Cardiac muscle cell (in vitro differentiated cells and primary cell): Measurements from ENCODE around the gene HCN3. TPM values are rescaled to one million over a fixed set of nuclear protein-coding genes. Genes with fewer than 3 reads are reported as not detected.

Source experiments
- DNase-seq, 2 donors: peaks; one replicate each; pipeline versions ENCODE4 v3.0.0 to v3.0.0-alpha.2; 2010 to 2017; ENCODE audit warnings: low read depth in 1 of 2, low spot score in 1 of 2
- H3K27ac ChIP-seq: fragments of 200-600 bp; sonication (generic); 2 replicates; pipeline ENCODE4 v1.5.1; 2016
- H3K27me3 ChIP-seq: fragments of 200-600 bp; sonication (generic); 2 replicates; pipeline ENCODE4 v1.6.0; 2016; ENCODE audit warnings: control low read depth
- H3K36me3 ChIP-seq: fragments of 200-600 bp; sonication (generic); 2 replicates; pipeline ENCODE4 v1.5.1; 2016; ENCODE audit warnings: control low read depth
- H3K4me1 ChIP-seq: fragments of 200-600 bp; sonication (generic); 2 replicates; pipeline ENCODE4 v1.8.1; 2017; ENCODE audit warnings: low read depth, mild to moderate bottlenecking, mixed run types
- H3K4me3 ChIP-seq: fragments of 200-600 bp; sonication (generic); 2 replicates; pipeline ENCODE4 v1.5.1; 2016; ENCODE audit warnings: mild to moderate bottlenecking
- H3K9me3 ChIP-seq: fragments of 200-600 bp; sonication (generic); 2 replicates; pipeline ENCODE4 v1.5.1; 2017; ENCODE audit warnings: low read depth, mild to moderate bottlenecking, control low read depth
- CTCF ChIP-seq: IDR thresholded peaks from 2 replicates; pipeline ENCODE4 v1.5.1; 2012; ENCODE audit warnings: low read depth, mild to moderate bottlenecking, low read length
- polyA plus RNA-seq: library from polyadenylated mRNA; unstranded; fragments of >200 nt; fragmentation: Nextera tagmentation; extraction: Ambion mirVana; gene quantifications from 2 replicates; pipeline ENCODE4 v1.2.1, GENCODE V29; 2016
- total RNA-seq: library from RNA; depleted of rRNA; stranded (reverse); fragments of >200 nt; gene quantifications from 2 replicates; pipeline ENCODE4 v1.2.3, GENCODE V29; 2016

HCN3 gene
- total and polyA plus RNA-seq, 2 experiments from 2014 or later: 1.7 to 12.9 TPM

- Histone ChIP-seq H3K36me3 (peaks cover 2% of the 10 kb centered on the region), H3K4me1 (no peaks in the 10 kb centered on the region), H3K27me3 (no peaks in the 10 kb centered on the region), H3K9me3 (no peaks in the 10 kb centered on the region), H3K4me3 (no peak overlapping the region), H3K27ac (peak overlapping the region; percentile 89)
- peak; percentile 41 to 66 for DNase-seq
- peak; percentile 43 for TF ChIP-seq CTCF
Observed at GRCh38 chr1:155307247-155307740, 30.0 kb downstream of the HCN3 start.

GRCh38 chr1:155308493-155309422 lies 31.5 kb downstream of the HCN3 start, which contains the start of gene FDPS:
TSS of gene FDPS (plus strand) at chr1:155308866. CDS start at chr1:155309790, 924 bp downstream.
- Histone ChIP-seq H3K9me3 (no peaks in the 10 kb centered on the region), H3K4me3 (peak within 1 kb of the TSS; percentile 55), H3K27ac (peak within 1 kb of the TSS; percentile 89), H3K27me3 (no peaks in the 10 kb centered on the region), H3K36me3 (peaks cover 5% of the 10 kb centered on the region), H3K4me1 (no peaks in the 10 kb centered on the region)
- DNase-seq: peak; percentile 99
- no peak for TF ChIP-seq CTCF

- H3K27me3 ChIP-seq: no peaks in the 10 kb centered on the region
- DNase-seq: no peak
- TF ChIP-seq CTCF: no peak
- no peaks in the 10 kb centered on the region for H3K9me3 ChIP-seq
- H3K27ac ChIP-seq: peak overlapping the region; percentile 89
- peaks cover 8% of the 10 kb centered on the region for H3K36me3 ChIP-seq
- H3K4me3 ChIP-seq: peak overlapping the region; percentile 55
- H3K4me1 ChIP-seq: no peaks in the 10 kb centered on the region
Observed at GRCh38 chr1:155309423-155310021, 32.3 kb downstream of the HCN3 start.

GRCh38 chr1:155313261-155313660 lies 36.0 kb downstream of the HCN3 start:
- no peak for TF ChIP-seq CTCF
- no peak for DNase-seq
- Histone ChIP-seq H3K27ac (no peak overlapping the region), H3K4me3 (no peak overlapping the region), H3K9me3 (no peaks in the 10 kb centered on the region), H3K27me3 (no peaks in the 10 kb centered on the region), H3K4me1 (no peaks in the 10 kb centered on the region), H3K36me3 (peaks cover 8% of the 10 kb centered on the region)

GRCh38 chr1:155316922-155317321 lies 39.7 kb downstream of the HCN3 start:
- TF ChIP-seq CTCF: no peak
- H3K27me3 ChIP-seq: no peaks in the 10 kb centered on the region
- H3K27ac ChIP-seq: no peak overlapping the region
- DNase-seq: no peak
- H3K36me3 ChIP-seq: peaks cover 17% of the 10 kb centered on the region
- no peak overlapping the region for H3K4me3 ChIP-seq
- no peaks in the 10 kb centered on the region for H3K4me1 ChIP-seq
- no peaks in the 10 kb centered on the region for H3K9me3 ChIP-seq
